Right lobe of liver (tissue), 6 donors: ENCODE results near the gene DSG2. TPM values are rescaled to one million over a fixed set of nuclear protein-coding genes. Genes with fewer than 3 reads are reported as not detected.

Experiments
- ATAC-seq, 4 donors: fragments of 200-7000 bp; cut with Tn5 transposase; one replicate each; pipeline ENCODE4 v1.9.1; 2020; ENCODE audit warnings: mild to moderate bottlenecking in 4 of 4, moderate library complexity in 4 of 4
- DNase-seq, 3 donors: peaks; one replicate each; pipeline ENCODE4 v3.0.0-alpha.2; 2020
- H3K27ac ChIP-seq, 3 donors: fragments of 200-600 bp; one replicate each; pipeline ENCODE4 v1.8.0; 2022
- H3K27me3 ChIP-seq, 2 donors: fragments of 200-600 bp; one replicate each; pipeline ENCODE4 v1.8.0; 2022
- H3K36me3 ChIP-seq, 4 donors: fragments of 200-600 bp; sonication (generic) in 1 of 4; one replicate each; pipeline versions ENCODE4 v1.5.1 to v1.8.0; 2017 to 2022; ENCODE audit warnings: control low read depth in 1 of 4
- H3K4me1 ChIP-seq, 4 donors: fragments of 200-600 bp; sonication (generic) in 1 of 4; one replicate each; pipeline versions ENCODE4 v1.5.1 to v1.8.0; 2017 to 2022; ENCODE audit warnings: control low read depth in 1 of 4
- H3K4me3 ChIP-seq, 3 donors: fragments of 200-600 bp; one replicate each; pipeline ENCODE4 v1.8.0; 2022
- H3K9me3 ChIP-seq, 4 donors: fragments of 200-600 bp; sonication (generic) in 1 of 4; one replicate each; pipeline versions ENCODE4 v1.5.1 to v1.8.0; 2017 to 2022; ENCODE audit warnings: control low read depth in 1 of 4
- CTCF ChIP-seq, 4 donors: fragments of 200-600 bp in 3 of 4; fragments of 450-650 bp in 1 of 4; IDR thresholded peaks; one replicate each; pipeline versions ENCODE4 v1.5.1 to v1.8.0; 2016 to 2022; ENCODE audit warnings: antibody characterized with exemption in 4 of 4, mild to moderate bottlenecking in 2 of 4
- POLR2A ChIP-seq: fragments of 450-650 bp; IDR thresholded peaks from one replicate; pipeline ENCODE4 v1.6.1; 2017; ENCODE audit warnings: antibody characterized with exemption, mild to moderate bottlenecking
- WGBS: methylation state at CpG from one replicate; pipeline ENCODE4 v1.1.6; 2018; ENCODE audit warnings: low coverage, low lambda C conversion rate; ENCODE audit not compliant: insufficient coverage; ENCODE audit errors: missing lambda C conversion rate; 5-methylcytosine and 5-hydroxymethylcytosine counted together
- intact Hi-C, 2 donors: fragments of 100-400 bp; cut with DNase I; formaldehyde crosslinking; loops; one replicate each; pipeline versions ENCODE4 v1.11.2 to v1.14.1; 2022
- total RNA-seq, 6 experiments: library from RNA; depleted of rRNA in 2 of 6; stranded (reverse); fragments of >200 nt in 2 of 6; fragmentation: NEBNext Ultra II Directional in 3 of 6; extraction: Animal tissue kit (Norgen Biotek cat#: 25700) in 3 of 6; gene quantifications; one replicate each; pipeline versions ENCODE4 v1.1.0 to v1.2.4, GENCODE V29; 2016 to 2023
- donor health status: DM: no; HTN: yes; CAD: no.
- donor health status: DM: no; HTN: no; CAD: no.
- donor health status: DM: no; HTN: no; CAD: no.
- donor health status: DM: no; HTN: yes; CAD: no.
- donor health status: DM: no; HTN: yes; CAD: no.

DSG2 gene
- total RNA-seq, 6 experiments from 2014 or later: 9.8 to 27.0 (median 16.4) TPM

DNA sequence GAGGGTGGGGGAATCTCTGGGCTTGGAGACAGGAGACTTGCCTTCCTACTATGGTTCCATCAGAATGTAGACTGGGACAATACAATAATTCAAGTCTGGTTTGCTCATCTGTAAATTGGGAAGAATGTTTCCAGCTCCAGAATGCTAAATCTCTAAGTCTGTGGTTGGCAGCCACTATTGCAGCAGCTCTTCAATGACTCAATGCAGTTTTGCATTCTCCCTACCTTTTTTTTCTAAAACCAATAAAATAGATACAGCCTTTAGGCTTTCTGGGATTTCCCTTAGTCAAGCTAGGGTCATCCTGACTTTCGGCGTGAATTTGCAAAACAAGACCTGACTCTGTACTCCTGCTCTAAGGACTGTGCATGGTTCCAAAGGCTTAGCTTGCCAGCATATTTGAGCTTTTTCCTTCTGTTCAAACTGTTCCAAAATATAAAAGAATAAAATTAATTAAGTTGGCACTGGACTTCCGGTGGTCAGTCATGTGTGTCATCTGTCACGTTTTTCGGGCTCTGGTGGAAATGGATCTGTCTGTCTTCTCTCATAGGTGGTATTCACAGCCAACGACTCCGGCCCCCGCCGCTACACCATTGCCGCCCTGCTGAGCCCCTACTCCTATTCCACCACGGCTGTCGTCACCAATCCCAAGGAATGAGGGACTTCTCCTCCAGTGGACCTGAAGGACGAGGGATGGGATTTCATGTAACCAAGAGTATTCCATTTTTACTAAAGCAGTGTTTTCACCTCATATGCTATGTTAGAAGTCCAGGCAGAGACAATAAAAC, 100.2 kb downstream of the DSG2 start:
- intact Hi-C loops: no loop called here
- 82% methylated on average over 13 of the region's 13 CpGs for WGBS
- peaks cover 0 to 68% (median 20%) of the 10 kb centered on the region in 4 donors for H3K36me3 ChIP-seq
- no peak for DNase-seq
- no peak overlapping the region for H3K27ac ChIP-seq
- H3K9me3 ChIP-seq: no peaks in the 10 kb centered on the region
- no peak overlapping the region for H3K4me3 ChIP-seq
- H3K27me3 ChIP-seq: no peaks in the 10 kb centered on the region
- ATAC-seq: no peak
- H3K4me1 ChIP-seq: peaks cover 0 to 16% (median 0%) of the 10 kb centered on the region in 4 donors
- no peak for TF ChIP-seq POLR2A
- TF ChIP-seq CTCF (IDR thresholded peaks at IDR 0.05): no peak

Other genes starting within 250 kb of the DSG2 start
- gene DSG1, start 180.0 kb upstream of the DSG2 start, total RNA-seq: 1 to 10 TPM in 3 of 6 experiments, under 1 TPM in 3; 0.29 to 4.3 (median 1.4) TPM
- gene DSG4, start 121.4 kb upstream of the DSG2 start, total RNA-seq: not detected
- gene DSG3, start 50.4 kb upstream of the DSG2 start, total RNA-seq: under 1 TPM in 1 of 6 experiments, not detected in 5; 0.09 TPM
- gene TTR, start 93.7 kb downstream of the DSG2 start, total RNA-seq: 1,000 to 10,000 TPM; 1,281 to 4,774 (median 2,625) TPM
- 1 to 10 TPM; 1.7 to 4.8 (median 2.0) TPM for gene B4GALT6, start 186.4 kb downstream of the DSG2 start, total RNA-seq